HG03575 (cell line): ENCODE results near the gene AMOTL2.

ENCODE experiments used
- ATAC-seq: cut with Tn5 transposase; IDR thresholded peaks from one replicate; pipeline ENCODE4 v1.9.1; 2021; ENCODE audit not compliant: unreplicated experiment, insufficient number of reproducible peaks, low FRiP score; ENCODE audit errors: extremely low read depth

Gene AMOTL2

GRCh38 chr3:134309987-134310700 is 64.1 kb downstream of the AMOTL2 start:
- no peak for ATAC-seq

GRCh38 chr3:134308350-134308891 is 65.8 kb downstream of the AMOTL2 start:
- no peak for ATAC-seq

- ATAC-seq, result no peak
Observed at GRCh38 chr3:134307425-134307824, 66.8 kb downstream of the AMOTL2 start.

- no peak for ATAC-seq
Observed at GRCh38 chr3:134306320-134306719, 67.9 kb downstream of the AMOTL2 start.
